ENCODE data around the gene HSD11B2. TPM values are rescaled to one million over a fixed set of nuclear protein-coding genes. Genes with fewer than 3 reads are reported as not detected.

The HSD11B2 gene
- total and polyA plus RNA-seq, 4 donors = 3.0 to 9.3 (median 5.1) TPM

- no peak overlapping the region for H3K4me3 ChIP-seq (ENCODE audit: low read depth, low read length)
- 41% methylated on average over 7 of the region's 7 CpGs for WGBS (ENCODE audit: insufficient coverage)
- H3K27ac ChIP-seq (ENCODE audit: low read depth, low read length) = peak overlapping the region; percentile 69
- peaks cover 76% of the 10 kb centered on the region for H3K4me1 ChIP-seq (ENCODE audit: control insufficient read depth, insufficient read depth, low read length)
- H3K9me3 ChIP-seq (ENCODE audit: control insufficient read depth, insufficient read depth, low read length) = no peaks in the 10 kb centered on the region
- peaks cover 55% of the 10 kb centered on the region for H3K36me3 ChIP-seq (ENCODE audit: control insufficient read depth, insufficient read depth, low read length)
- DNase-seq (ENCODE audit: low read depth in 4 of 6, low spot score in 6 of 6) = peak in 3 of 6 donors; percentile 30 to 83 (median 31)
- no peaks in the 10 kb centered on the region for H3K27me3 ChIP-seq (ENCODE audit: control insufficient read depth, insufficient read depth, low read length)
Measured at GRCh38 chr16:67459066-67459860, 28.3 kb downstream of the HSD11B2 start.

GRCh38 chr16:67459861-67460150 is 28.9 kb downstream of the HSD11B2 start:
- peak overlapping the region; percentile 69 for H3K27ac ChIP-seq (ENCODE audit: low read depth, low read length)
- DNase-seq (ENCODE audit: low read depth in 4 of 6, low spot score in 6 of 6) = no peak
- no peaks in the 10 kb centered on the region for H3K9me3 ChIP-seq (ENCODE audit: control insufficient read depth, insufficient read depth, low read length)
- WGBS (ENCODE audit: insufficient coverage) = 41% methylated on average over 3 of the region's 3 CpGs
- H3K27me3 ChIP-seq (ENCODE audit: control insufficient read depth, insufficient read depth, low read length) = no peaks in the 10 kb centered on the region
- H3K36me3 ChIP-seq (ENCODE audit: control insufficient read depth, insufficient read depth, low read length) = peaks cover 54% of the 10 kb centered on the region
- peaks cover 81% of the 10 kb centered on the region for H3K4me1 ChIP-seq (ENCODE audit: control insufficient read depth, insufficient read depth, low read length)
- H3K4me3 ChIP-seq (ENCODE audit: low read depth, low read length) = no peak overlapping the region

- 70% methylated on average over 4 of the region's 5 CpGs for WGBS (ENCODE audit: insufficient coverage)
- no peaks in the 10 kb centered on the region for H3K27me3 ChIP-seq (ENCODE audit: control insufficient read depth, insufficient read depth, low read length)
- no peaks in the 10 kb centered on the region for H3K9me3 ChIP-seq (ENCODE audit: control insufficient read depth, insufficient read depth, low read length)
- no peak overlapping the region for H3K4me3 ChIP-seq (ENCODE audit: low read depth, low read length)
- peaks cover 52% of the 10 kb centered on the region for H3K36me3 ChIP-seq (ENCODE audit: control insufficient read depth, insufficient read depth, low read length)
- H3K27ac ChIP-seq (ENCODE audit: low read depth, low read length) = peak overlapping the region; percentile 69
- H3K4me1 ChIP-seq (ENCODE audit: control insufficient read depth, insufficient read depth, low read length) = peaks cover 85% of the 10 kb centered on the region
- no peak for DNase-seq (ENCODE audit: low read depth in 4 of 6, low spot score in 6 of 6)
Measured at GRCh38 chr16:67460168-67460567, 29.2 kb downstream of the HSD11B2 start.

- Histone ChIP-seq H3K27ac (ENCODE audit: low read depth, low read length) (no peak overlapping the region), H3K4me1 (ENCODE audit: control insufficient read depth, insufficient read depth, low read length) (peaks cover 92% of the 10 kb centered on the region), H3K9me3 (ENCODE audit: control insufficient read depth, insufficient read depth, low read length) (no peaks in the 10 kb centered on the region), H3K27me3 (ENCODE audit: control insufficient read depth, insufficient read depth, low read length) (no peaks in the 10 kb centered on the region), H3K4me3 (ENCODE audit: low read depth, low read length) (no peak overlapping the region), H3K36me3 (ENCODE audit: control insufficient read depth, insufficient read depth, low read length) (peaks cover 52% of the 10 kb centered on the region)
- 94% methylated on average over 1 of the region's 2 CpGs for WGBS (ENCODE audit: insufficient coverage)
- DNase-seq (ENCODE audit: low read depth in 4 of 6, low spot score in 6 of 6) = no peak
Measured at GRCh38 chr16:67460961-67461360, 30.0 kb downstream of the HSD11B2 start.

- no peaks in the 10 kb centered on the region for H3K9me3 ChIP-seq (ENCODE audit: control insufficient read depth, insufficient read depth, low read length)
- no peak overlapping the region for H3K27ac ChIP-seq (ENCODE audit: low read depth, low read length)
- peaks cover 53% of the 10 kb centered on the region for H3K36me3 ChIP-seq (ENCODE audit: control insufficient read depth, insufficient read depth, low read length)
- H3K4me3 ChIP-seq (ENCODE audit: low read depth, low read length) = no peak overlapping the region
- DNase-seq (ENCODE audit: low read depth in 4 of 6, low spot score in 6 of 6) = no peak
- no peaks in the 10 kb centered on the region for H3K27me3 ChIP-seq (ENCODE audit: control insufficient read depth, insufficient read depth, low read length)
- peaks cover 86% of the 10 kb centered on the region for H3K4me1 ChIP-seq (ENCODE audit: control insufficient read depth, insufficient read depth, low read length)
- 82% methylated on average over 7 of the region's 8 CpGs for WGBS (ENCODE audit: insufficient coverage)
Measured at GRCh38 chr16:67461600-67462278, 30.8 kb downstream of the HSD11B2 start.

GRCh38 chr16:67462279-67462655 is 31.3 kb downstream of the HSD11B2 start:
- Histone ChIP-seq H3K27me3 (ENCODE audit: control insufficient read depth, insufficient read depth, low read length) (no peaks in the 10 kb centered on the region), H3K9me3 (ENCODE audit: control insufficient read depth, insufficient read depth, low read length) (no peaks in the 10 kb centered on the region), H3K4me1 (ENCODE audit: control insufficient read depth, insufficient read depth, low read length) (peaks cover 81% of the 10 kb centered on the region), H3K36me3 (ENCODE audit: control insufficient read depth, insufficient read depth, low read length) (peaks cover 52% of the 10 kb centered on the region), H3K4me3 (ENCODE audit: low read depth, low read length) (no peak overlapping the region), H3K27ac (ENCODE audit: low read depth, low read length) (no peak overlapping the region)
- WGBS (ENCODE audit: insufficient coverage) = 90% methylated on average over 5 of the region's 5 CpGs
- DNase-seq (ENCODE audit: low read depth in 4 of 6, low spot score in 6 of 6) = no peak

- peaks cover 73% of the 10 kb centered on the region for H3K4me1 ChIP-seq (ENCODE audit: control insufficient read depth, insufficient read depth, low read length)
- H3K27ac ChIP-seq (ENCODE audit: low read depth, low read length) = no peak overlapping the region
- peaks cover 46% of the 10 kb centered on the region for H3K36me3 ChIP-seq (ENCODE audit: control insufficient read depth, insufficient read depth, low read length)
- no peak for DNase-seq (ENCODE audit: low read depth in 4 of 6, low spot score in 6 of 6)
- WGBS (ENCODE audit: insufficient coverage) = 82% methylated on average over 4 of the region's 5 CpGs
- H3K27me3 ChIP-seq (ENCODE audit: control insufficient read depth, insufficient read depth, low read length) = no peaks in the 10 kb centered on the region
- H3K9me3 ChIP-seq (ENCODE audit: control insufficient read depth, insufficient read depth, low read length) = no peaks in the 10 kb centered on the region
- H3K4me3 ChIP-seq (ENCODE audit: low read depth, low read length) = no peak overlapping the region
Measured at GRCh38 chr16:67463059-67463458, 32.1 kb downstream of the HSD11B2 start.

- Histone ChIP-seq H3K36me3 (ENCODE audit: control insufficient read depth, insufficient read depth, low read length) (peaks cover 42% of the 10 kb centered on the region), H3K4me3 (ENCODE audit: low read depth, low read length) (no peak overlapping the region), H3K4me1 (ENCODE audit: control insufficient read depth, insufficient read depth, low read length) (peaks cover 66% of the 10 kb centered on the region), H3K27me3 (ENCODE audit: control insufficient read depth, insufficient read depth, low read length) (no peaks in the 10 kb centered on the region), H3K9me3 (ENCODE audit: control insufficient read depth, insufficient read depth, low read length) (no peaks in the 10 kb centered on the region), H3K27ac (ENCODE audit: low read depth, low read length) (no peak overlapping the region)
- no peak for DNase-seq (ENCODE audit: low read depth in 4 of 6, low spot score in 6 of 6)
- 89% methylated on average over 3 of the region's 4 CpGs for WGBS (ENCODE audit: insufficient coverage)
Measured at GRCh38 chr16:67463691-67464090, 32.8 kb downstream of the HSD11B2 start.

- no peaks in the 10 kb centered on the region for H3K27me3 ChIP-seq (ENCODE audit: control insufficient read depth, insufficient read depth, low read length)
- H3K4me1 ChIP-seq (ENCODE audit: control insufficient read depth, insufficient read depth, low read length) = peaks cover 62% of the 10 kb centered on the region
- H3K4me3 ChIP-seq (ENCODE audit: low read depth, low read length) = no peak overlapping the region
- no peaks in the 10 kb centered on the region for H3K9me3 ChIP-seq (ENCODE audit: control insufficient read depth, insufficient read depth, low read length)
- no peak for DNase-seq (ENCODE audit: low read depth in 4 of 6, low spot score in 6 of 6)
- WGBS (ENCODE audit: insufficient coverage) = 71% methylated on average over 2 of the region's 2 CpGs
- H3K27ac ChIP-seq (ENCODE audit: low read depth, low read length) = no peak overlapping the region
- H3K36me3 ChIP-seq (ENCODE audit: control insufficient read depth, insufficient read depth, low read length) = peaks cover 34% of the 10 kb centered on the region
Measured at GRCh38 chr16:67464565-67464964, 33.6 kb downstream of the HSD11B2 start.

GRCh38 chr16:67466581-67466980 is 35.7 kb downstream of the HSD11B2 start:
- H3K27ac ChIP-seq (ENCODE audit: low read depth, low read length) = no peak overlapping the region
- no peaks in the 10 kb centered on the region for H3K9me3 ChIP-seq (ENCODE audit: control insufficient read depth, insufficient read depth, low read length)
- H3K36me3 ChIP-seq (ENCODE audit: control insufficient read depth, insufficient read depth, low read length) = peaks cover 18% of the 10 kb centered on the region
- peaks cover 46% of the 10 kb centered on the region for H3K4me1 ChIP-seq (ENCODE audit: control insufficient read depth, insufficient read depth, low read length)
- no peak overlapping the region for H3K4me3 ChIP-seq (ENCODE audit: low read depth, low read length)
- H3K27me3 ChIP-seq (ENCODE audit: control insufficient read depth, insufficient read depth, low read length) = no peaks in the 10 kb centered on the region
- DNase-seq (ENCODE audit: low read depth in 4 of 6, low spot score in 6 of 6) = no peak
- 62% methylated on average over 4 of the region's 6 CpGs for WGBS (ENCODE audit: insufficient coverage)
